DND-41 (cell line): ENCODE data around the gene SIRPG.

Experiments
- CTCF ChIP-seq: IDR thresholded peaks from 2 replicates; pipeline ENCODE4 v1.5.1; 2012; ENCODE audit warnings: borderline replicate concordance, low read length, moderate library complexity, mild to moderate bottlenecking; ENCODE audit not compliant: poor library complexity, severe bottlenecking; ENCODE audit errors: extremely low read depth
- EZH2 ChIP-seq: IDR thresholded peaks from 3 replicates; pipeline ENCODE4 v1.6.1; 2012; ENCODE audit warnings: borderline replicate concordance, low read depth, mild to moderate bottlenecking, moderate library complexity, low read length, inconsistent platforms; ENCODE audit not compliant: severe bottlenecking

DNA sequence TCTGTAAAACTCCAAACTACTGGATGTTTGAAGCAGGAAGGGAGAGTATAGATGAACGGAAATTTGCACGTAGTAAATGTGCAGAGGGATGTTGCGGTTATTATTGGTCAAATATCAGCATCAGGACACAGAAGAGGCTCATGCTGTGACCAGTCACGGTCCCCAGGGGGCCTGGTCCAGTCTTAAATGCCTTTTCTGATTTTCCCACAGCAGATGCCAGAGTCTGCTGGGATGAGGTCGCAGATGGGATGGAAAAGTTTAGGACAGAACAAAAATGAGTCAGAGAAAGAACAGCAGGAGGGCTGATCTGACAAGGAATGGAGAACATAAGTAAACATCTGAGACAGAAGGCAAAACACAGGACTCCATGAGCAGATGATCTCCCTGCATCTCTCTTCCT lies 11.7 kb upstream of the SIRPG start:
- TF ChIP-seq CTCF: no peak
- no peak for TF ChIP-seq EZH2
